Measurements from ENCODE around the gene CCDC149.
A peak's percentile ranks its signal among the peaks of the same experiment; 100 is the strongest.
"Not testable (repeated sequence)": the region's sequence is repeated elsewhere in the genome, so short reads cannot be mapped to it uniquely, and the experiment has no call there.

CCDC149 gene

DNA sequence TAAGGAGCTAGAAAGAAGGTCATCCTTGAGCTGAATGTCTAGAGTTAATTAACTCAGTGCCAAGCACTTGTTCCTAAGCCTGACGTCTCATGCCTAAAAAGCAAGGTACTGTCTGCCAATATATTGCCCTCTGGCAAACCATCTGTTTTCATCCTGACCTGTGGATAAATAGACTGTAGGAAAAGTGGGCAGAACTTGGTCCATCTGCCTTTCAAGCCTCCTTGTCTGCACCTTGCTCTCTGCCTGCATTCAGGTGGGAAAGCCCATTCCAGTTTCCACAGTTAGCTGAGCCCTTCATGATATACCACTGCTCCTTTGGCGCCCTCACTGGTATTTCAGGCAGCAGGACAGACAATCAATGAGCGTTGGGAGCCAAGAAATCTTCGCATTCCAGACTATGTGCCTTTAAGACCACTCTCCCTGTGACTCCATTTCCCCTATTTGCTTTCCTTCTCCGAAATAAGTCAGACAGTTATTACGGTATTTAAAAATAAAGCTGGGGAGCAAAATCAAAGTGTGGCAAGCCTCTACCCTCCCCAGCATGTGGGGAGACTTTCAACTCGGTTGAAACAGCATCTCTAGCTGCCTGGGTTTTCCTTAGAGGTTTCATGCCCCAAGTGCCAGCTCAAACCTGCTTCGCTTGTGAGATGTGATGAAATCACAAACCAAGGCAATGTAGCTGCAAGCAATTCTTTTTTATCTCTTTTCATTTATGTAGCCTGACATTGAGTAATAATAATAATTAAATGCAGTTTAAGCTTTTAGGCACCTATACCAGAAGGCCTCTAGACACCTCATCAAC is 2.5 kb upstream of the CCDC149 start:
- no peak for DNase-seq (ENCODE audit: low spot score)

DNA sequence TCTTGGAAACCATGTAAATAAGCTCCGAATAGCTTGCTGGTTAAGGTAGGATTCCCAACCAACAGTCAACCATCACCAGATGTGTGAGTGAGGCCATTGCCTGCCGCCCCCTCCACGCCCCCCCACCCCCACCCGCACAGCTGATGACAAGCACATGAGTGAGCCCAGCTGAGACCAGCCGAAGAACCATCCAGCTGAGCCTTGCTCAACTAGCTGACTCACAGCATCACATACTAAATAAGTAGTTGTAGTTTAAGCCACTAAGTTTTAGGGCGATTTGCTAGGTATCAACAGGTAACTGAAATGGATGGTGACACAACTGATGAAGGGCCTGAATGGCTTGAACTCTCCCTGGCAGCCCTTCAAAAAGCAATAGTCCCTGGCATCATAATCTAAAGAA is 1.6 kb upstream of the CCDC149 start:
- no peak for DNase-seq (ENCODE audit: low spot score)

DNA sequence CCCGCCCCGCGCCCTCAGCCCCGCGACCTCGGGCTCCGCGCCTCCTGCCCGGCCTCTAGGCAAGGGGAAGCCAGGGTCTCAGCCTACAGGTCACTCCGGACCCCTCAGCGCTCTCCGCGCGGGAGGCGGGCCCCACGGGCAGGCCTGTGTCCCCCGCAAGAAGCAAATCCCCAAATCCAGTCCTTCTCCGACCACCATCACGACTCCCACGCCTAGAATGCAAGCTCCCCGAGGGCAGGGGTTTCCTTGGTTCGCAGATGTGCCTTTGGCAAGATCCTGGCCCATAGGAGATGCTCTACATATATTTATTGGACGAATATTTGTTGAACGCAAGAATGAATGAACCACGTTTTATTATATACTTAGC is 260 bp upstream of the CCDC149 start:
- no peak for DNase-seq (ENCODE audit: low spot score)

DNA sequence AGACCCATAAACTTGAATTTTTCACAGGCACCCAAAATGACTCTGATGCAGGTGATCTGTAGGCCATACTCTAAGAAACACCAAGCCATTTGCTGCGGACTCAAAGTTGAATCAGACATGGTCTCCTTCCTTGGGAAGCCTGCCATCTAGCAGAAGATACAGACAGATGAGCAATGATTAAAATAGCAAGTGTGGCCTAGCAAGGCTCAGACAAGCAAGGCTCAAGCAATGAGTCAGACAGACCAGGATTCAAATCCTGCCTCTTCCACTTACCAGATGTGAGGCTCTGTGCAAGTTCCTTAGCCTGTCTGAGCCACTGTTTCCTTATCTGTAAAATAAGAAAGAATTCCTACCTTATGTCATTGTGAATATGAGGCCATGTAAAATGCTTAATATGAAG is 2.3 kb downstream of the CCDC149 start:
- DNase-seq (ENCODE audit: low spot score), result no peak

DNA sequence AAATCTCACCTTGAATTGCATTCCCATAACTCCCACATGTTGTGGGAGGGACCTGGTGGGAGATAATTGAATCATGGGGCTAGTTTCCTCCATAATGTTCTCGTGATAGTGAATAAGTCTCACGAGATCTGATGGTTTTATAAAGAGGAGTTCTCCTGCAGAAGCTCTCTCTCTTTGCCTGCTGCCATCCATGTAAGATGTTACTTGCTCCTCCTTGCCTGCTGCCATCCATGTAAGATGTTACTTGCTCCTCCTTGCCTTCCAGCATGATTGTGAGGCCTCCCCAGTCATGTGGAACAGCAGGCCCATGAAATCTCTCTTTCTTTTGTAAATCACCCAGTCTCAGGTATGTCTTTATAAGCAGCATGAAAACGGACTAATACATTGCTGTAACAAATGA is 3.2 kb downstream of the CCDC149 start:
- DNase-seq (ENCODE audit: low spot score), result not testable (repeated sequence)

DNA sequence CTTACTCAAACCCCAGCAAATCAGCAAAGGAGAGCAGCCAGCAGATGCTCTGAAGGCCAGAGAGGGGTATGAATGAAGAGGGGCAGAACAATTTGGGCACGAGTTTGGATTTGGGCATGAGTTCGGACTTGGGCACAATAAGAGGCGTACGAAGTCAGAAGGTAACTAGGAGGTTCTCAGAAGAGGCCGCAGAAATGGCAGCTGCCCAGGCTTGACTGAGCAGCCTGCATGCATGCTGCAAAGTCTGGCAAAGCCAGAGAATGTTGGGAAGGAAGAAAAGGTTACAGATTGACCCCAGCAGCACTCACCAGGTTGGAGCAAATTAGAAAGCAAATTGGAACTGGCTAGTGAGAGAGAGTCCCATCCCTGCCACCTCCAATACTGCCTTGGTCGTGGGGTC is 15.2 kb downstream of the CCDC149 start:
- DNase-seq (ENCODE audit: low spot score), result no peak

DNA sequence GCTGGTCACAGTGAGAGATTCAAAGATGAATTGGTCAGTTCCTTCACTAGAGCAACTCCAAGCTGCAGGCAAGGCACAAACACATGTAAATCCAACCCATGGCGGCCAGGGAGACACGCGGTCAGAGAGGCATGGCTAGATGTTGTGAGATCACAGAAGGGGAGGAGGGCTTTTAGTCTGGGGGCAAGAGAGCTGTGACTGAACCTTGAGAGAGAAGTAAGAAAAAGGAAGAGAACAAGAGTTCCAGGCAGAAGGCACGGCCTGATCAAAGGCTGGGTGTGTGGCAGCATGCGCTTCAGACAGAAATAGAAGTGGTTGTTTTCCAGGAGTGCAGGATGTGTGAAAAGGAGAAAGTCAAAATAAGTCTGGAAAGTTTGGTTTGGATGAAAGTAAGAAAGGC is 15.9 kb downstream of the CCDC149 start:
- no peak for DNase-seq (ENCODE audit: low spot score)

DNA sequence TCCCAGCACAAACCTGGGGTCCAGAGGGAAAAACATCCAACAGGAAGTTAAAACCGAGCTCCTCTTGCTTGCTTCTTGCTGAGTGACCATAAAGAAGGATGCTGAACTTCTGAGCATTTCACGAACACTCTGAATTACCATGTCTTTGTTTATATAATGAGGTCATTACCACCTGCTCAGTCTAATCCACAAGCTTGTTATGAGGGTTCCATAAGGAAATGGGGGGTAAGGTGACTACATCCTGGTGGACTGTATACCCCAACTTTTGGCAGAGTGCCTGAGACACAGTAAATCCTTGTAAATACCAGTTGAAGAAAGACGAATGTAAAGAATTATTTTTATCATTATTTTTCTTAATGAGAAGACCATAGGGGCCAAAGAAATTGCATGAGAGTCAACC is 16.8 kb downstream of the CCDC149 start:
- DNase-seq (ENCODE audit: low spot score), result no peak

DNA sequence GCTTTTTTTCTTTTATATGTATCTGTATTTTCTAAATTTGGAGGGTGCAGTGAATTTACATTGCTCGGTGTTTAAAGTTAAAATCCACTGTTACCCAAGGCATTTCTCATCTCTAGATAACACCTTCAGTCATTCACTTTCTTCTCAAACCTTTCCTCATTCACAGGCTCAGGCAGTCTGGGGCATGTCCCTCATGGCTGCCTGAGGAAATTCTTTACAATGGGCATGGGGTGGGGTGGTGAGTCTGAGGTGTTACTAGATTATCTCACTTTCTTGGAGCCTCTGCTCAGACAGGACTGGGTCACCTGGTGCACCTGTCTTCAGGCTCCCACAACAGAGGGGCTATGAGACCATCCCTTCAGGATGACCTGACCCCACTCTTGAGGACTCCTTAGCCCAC is 17.4 kb downstream of the CCDC149 start:
- no peak for DNase-seq (ENCODE audit: low spot score)

DNA sequence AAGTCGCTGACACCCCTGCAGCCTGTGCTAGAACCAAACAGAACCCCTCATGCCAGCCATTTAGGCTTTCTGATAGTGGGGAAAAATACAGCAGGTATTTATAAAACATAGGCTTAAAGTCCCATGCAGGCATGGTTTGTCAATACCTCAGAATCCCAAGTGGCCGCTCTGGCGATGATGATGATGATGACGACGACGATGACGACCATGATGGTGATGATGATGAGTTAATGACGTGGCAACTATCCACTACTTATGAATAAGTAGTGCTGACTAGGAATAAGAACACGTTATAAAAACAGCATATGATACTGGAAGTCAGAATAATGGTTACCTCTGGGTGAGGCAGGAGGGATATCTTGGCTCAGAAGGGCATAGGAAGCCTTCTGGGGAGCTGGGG is 18.0 kb downstream of the CCDC149 start:
- DNase-seq (ENCODE audit: low spot score), result no peak

DNA sequence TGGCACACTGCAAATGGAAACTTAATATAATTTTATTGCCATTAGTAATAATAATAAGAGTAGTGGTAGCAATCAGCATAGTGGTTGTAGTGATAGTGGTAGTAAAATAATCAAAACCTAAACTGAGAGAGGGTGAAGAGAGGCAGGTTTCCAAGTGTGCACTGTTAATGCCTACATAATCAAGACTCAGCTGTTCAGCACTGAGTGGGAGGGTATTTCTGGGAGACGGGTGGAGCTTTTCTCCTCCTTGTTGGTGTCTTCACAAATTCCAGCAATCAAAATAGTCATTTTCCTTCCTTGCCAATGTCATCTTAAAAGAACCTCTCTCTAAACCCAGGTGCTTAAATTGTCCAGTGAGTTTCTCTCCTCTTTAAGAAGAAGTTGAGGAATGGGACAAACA is 18.6 kb downstream of the CCDC149 start:
- no peak for DNase-seq (ENCODE audit: low spot score)

DNA sequence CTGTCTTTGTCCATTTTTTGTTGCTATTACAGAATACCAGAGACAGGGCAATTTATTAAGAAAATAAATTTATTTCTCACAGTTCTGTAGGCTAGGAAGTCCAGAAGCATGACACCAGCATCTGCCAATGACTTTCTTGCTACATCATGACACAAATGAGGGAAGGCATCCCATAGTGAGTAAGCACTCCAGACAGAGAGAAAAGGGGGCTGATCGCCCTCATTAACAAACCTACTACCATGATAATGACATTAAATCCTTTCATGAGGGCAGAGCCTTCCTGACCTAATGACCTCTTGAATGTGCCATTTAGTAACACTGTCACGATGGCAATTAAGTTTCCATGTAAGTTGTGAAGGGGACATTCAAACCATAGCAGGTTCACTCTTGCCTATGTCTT is 20.1 kb downstream of the CCDC149 start:
- no peak for DNase-seq (ENCODE audit: low spot score)

DNA sequence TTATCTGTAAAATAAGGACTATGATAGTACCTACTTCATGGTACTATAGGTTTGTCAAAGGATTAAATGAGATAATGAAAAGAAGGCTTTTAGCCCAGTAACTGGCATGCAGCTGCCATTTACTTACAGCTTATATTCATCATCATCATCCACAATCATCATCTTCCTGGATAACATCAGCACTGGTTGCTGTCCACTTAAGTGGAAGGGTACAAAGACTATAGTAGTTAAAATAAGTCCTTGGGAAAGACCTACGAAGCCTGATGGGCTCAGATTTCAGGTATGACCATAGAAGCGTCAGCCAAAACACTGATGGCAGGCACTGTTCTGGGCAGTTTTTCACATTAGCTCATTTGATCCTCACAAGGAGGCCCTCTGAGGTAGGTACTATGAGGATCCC is 20.6 kb downstream of the CCDC149 start:
- DNase-seq (ENCODE audit: low spot score), result no peak

DNA sequence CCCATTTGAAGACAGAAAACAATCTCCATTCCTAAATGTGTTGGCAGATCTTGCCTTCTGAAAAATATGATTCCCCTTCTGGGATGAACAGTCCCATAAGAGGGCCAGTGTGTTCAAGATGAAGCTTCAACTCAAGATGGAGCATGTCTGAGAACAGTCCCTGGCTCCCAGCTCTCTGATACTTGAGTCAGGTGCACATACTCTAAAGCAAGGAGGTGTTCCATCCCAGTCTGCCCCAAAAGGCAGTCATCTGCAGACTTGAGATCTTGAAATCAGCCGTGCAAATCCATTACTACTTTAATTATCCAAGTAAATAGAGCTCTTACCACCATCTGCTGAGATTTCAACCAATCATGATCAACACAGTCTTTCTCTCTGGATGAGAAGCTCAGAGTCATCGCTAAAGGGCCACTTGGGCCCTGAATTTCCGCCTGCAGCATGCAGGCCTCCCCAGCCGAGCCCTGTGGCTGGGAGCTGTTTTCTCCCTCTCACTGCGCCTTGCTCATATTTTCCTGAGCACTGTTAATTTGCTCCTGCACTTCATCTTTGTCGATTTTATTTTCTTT is 22.2 kb downstream of the CCDC149 start:
- no peak for DNase-seq (ENCODE audit: low spot score)

DNA sequence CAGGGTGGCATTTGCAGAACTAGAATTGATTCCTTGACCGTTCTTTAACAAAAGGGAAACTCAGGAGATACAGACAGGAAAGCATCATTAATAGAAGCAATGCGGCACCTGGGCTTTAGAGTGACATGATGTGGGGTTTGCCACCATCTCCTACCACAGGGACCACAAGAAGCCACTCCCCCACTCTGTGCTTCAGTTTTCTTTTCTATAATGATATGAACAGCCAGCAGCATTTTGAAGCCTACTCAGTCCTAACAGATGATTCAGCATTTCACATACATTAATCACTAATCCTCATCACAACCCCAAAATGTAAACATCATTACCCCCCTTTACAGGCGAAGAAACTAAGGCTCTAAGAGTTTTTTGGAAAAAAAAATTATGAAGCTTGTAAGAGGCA is 22.9 kb downstream of the CCDC149 start:
- no peak for DNase-seq (ENCODE audit: low spot score)

DNA sequence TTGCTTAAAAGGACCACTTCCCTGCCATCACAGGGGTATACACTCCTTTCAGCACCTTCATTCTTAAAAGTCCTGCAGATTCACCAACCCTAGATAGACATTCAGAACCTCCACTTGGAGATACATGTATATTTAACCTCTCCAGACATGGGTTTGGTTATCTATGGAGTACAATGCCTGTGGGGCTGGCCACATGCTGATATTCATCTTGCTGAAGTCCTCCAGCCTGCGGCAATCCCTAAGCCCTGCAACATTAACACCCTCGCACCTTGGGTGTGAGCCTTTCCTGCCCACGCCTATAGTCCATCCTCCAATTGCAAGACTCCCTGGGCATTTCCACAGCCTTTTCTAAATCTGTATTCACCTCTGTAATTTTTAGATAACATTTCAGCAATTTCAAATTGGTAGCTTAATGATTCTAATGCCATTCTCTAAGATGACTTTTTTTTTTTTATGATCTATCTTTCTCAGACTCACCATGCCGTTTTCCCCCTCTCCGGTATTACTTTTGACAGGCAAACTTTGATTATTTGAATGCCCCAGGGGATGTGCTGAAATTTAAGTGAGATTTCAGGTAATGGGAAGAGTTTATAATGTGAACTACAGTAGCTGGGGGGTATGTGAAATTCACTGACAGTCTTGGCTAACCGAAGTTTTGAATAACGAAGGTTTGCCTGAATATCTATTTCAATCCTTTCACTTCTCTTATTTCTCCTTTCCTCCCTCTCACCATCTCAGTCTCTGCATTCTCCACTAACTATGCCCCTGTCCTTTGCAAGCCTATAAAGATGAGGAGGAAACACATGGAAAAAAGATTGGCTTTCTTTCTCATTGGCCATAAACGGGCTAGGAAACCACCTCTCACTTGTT is 24.1 kb downstream of the CCDC149 start:
- DNase-seq (ENCODE audit: low spot score), result peak; percentile 35

DNA sequence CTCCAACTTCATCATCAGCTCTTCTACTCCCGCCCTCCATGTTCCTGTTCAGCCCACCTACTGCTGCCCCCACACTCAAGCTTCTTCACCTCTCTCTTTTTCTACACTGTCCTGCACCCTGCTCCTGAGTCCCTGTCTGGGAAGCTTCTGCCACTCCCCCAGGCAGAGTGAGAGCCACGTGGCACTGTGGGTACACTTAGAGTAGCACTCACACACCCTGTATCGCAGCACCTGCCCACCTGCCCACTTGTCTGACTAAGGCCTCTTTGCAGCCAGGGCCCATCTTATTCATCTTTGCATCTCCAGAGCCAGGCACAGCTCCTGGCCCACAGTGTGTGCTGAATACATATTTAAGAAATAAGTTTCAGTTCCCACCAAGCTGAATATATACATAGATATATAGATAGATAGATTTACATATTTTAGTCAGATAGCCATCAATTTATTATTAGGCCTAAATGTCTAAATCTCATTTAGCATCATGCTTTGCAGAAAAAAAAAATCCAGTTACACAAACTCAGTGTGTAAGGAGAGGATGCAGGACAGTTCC is 24.9 kb downstream of the CCDC149 start:
- DNase-seq (ENCODE audit: low spot score), result peak; percentile 38

DNA sequence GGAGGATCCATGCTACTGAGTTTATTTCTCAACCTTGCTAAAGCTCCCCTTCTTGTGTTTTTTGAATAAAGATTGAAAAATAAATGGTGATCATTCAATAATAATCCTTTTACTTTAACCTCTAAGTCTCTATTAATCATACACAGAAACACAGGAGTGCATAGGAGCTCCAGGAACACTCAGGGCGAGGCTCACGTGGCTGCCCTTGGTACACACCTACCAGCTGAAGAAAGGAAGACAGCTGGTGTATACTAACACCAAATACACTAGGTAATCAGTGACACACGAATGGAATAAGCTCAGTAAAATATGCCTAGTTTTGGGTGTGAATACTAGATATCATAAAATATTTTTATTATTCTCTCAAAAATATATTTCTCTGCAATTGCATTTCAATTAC is 26.2 kb downstream of the CCDC149 start:
- DNase-seq (ENCODE audit: low spot score), result no peak

DNA sequence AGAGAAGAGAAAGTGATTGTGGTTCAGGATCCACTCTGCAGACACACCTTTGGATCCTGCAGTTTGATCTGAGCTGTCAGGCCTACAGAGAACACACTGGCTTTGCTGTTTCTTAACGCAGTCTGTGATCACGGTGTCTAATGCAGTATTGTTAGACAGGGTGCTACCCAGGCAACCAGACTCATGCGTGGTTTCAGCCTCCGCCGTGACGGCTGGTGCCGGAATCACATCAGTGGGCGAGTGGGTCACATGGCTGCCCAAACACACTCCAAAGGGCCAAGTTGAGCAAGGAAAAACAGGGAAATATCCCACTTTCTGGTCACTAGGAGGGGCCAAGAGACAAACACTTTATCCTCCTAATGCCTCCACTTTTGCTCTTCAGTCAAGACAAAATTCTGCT is 27.5 kb downstream of the CCDC149 start:
- no peak for DNase-seq (ENCODE audit: low spot score)

DNA sequence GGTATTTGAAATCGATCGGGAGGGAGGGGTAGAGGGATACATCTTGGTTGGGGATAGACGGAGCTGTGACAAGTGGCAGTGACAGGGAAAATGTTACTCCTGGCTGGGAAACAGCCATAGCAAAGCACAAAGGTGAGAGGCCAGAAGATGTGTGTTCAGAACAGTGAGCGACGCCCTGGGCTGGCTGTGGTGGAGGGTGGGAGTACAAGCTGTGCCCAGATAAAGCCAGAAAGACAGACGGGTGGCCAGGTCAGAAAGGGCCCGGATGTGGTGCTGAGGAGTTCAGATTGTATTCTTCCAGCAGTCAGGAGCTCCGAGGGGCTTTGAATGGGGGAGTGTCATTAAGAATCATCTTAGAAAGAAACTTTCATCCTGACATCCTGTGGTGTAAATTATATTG is 27.9 kb downstream of the CCDC149 start:
- no peak for DNase-seq (ENCODE audit: low spot score)

DNA sequence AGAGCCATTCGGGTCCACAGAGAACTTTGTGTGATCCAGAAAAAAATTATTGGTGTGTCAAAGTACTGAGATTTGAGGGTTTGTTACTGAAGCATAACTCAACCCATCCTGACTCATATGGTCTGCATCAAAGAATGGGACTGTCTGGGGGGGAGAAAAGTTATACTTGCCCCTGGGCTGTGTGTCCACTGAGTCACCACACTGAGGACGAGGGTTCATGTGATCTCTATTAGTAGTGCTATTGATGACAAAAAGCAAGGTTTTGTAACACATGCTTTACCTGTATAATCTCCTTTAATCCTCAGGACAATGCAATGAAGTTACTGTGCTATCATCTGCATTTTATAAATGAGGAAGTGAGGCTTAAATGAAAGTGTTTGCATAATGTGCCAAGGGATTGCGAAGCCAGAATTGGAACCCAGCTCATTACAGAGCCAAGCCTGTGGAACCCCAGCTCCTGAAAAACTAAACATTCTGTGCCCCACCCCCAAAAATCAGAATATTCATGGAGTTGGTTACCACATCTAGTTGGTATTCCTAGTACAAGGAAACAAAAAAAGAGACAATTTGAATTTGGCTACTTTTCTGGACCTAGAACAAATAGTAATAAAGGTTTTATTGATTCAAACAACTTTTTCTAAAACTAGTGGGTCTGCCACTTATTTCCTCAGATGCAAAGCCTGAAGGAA is 31.2 kb downstream of the CCDC149 start:
- DNase-seq (ENCODE audit: low spot score), result no peak

DNA sequence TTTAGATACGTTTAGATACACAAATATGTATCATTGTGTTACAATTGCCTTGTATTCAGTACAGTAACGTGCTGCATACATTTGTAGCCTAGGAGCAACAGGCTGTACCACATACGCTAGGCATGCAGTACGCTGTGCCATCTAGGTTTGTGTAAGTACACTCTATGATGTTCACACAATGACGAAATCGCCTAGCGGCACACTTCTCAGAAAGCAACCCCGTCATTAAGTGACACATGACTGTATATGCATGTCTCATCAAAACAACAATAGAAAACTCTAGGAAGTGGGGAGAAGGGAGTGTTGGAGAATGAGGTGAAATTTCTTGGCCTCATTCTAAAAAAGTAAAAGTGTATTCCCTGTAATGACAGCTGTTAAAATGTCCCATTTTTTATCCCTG is 32.7 kb downstream of the CCDC149 start:
- no peak for DNase-seq (ENCODE audit: low spot score)

Measured in germinal center (tissue), 1 donor.